K562 (cell line): ENCODE results near the gene MYBPH. TPM values are rescaled to one million over a fixed set of nuclear protein-coding genes. Genes with fewer than 3 reads are reported as not detected.
A peak's percentile ranks its signal among the peaks of the same experiment; 100 is the strongest.

Source experiments
- CREB1 ChIP-seq, 2 experiments: sonication (generic) in 1 of 2; formaldehyde crosslinking in 1 of 2; IDR thresholded peaks; 2 replicates each; pipeline versions ENCODE4 v1.6.1 to v1.8.0; 2012 to 2022; ENCODE audit warnings: inconsistent platforms in 1 of 2, mild to moderate bottlenecking in 1 of 2, missing genetic modification reagents in 1 of 2, moderate library complexity in 1 of 2
- DDX20 ChIP-seq: fragments of 450-650 bp; IDR thresholded peaks from 2 replicates; pipeline ENCODE4 v1.6.1; 2016; ENCODE audit warnings: missing genetic modification characterization, low read depth, mild to moderate bottlenecking, missing compliant biosample characterization, moderate library complexity
- ERF ChIP-seq: fragments of 450-650 bp; formaldehyde crosslinking; IDR thresholded peaks from 2 replicates; pipeline ENCODE4 v1.4.0; 2020; ENCODE audit warnings: mild to moderate bottlenecking, mixed read lengths
- FIP1L1 ChIP-seq: fragments of 200-400 bp; formaldehyde crosslinking; IDR thresholded peaks from 2 replicates; pipeline ENCODE4 v1.6.1; 2018; ENCODE audit warnings: mild to moderate bottlenecking, low read depth, low read length; ENCODE audit not compliant: poor library complexity, severe bottlenecking
- HCFC1 ChIP-seq: IDR thresholded peaks from 2 replicates; pipeline ENCODE4 v1.6.1; 2012; ENCODE audit warnings: low read depth, low read length, improper control_type of control experiment
- HNRNPLL ChIP-seq: fragments of 200-400 bp; formaldehyde crosslinking; IDR thresholded peaks from 2 replicates; pipeline ENCODE4 v1.6.1; 2017; ENCODE audit warnings: low read length, low read depth, mild to moderate bottlenecking; ENCODE audit not compliant: poor library complexity, severe bottlenecking
- MAFG ChIP-seq: fragments of 450-650 bp; conservative IDR thresholded peaks from 2 replicates; pipeline ENCODE4 v1.6.1; 2016; ENCODE audit warnings: missing genetic modification characterization, missing compliant biosample characterization
- NR4A1 ChIP-seq, 2 experiments: fragments of 250-450 bp in 1 of 2; fragments of 450-650 bp in 1 of 2; sonication (Bioruptor Pico) in 1 of 2; IDR thresholded peaks; 2 replicates each; pipeline versions ENCODE4 v1.4.0 to v1.6.1; 2016 to 2020; ENCODE audit warnings: mild to moderate bottlenecking in 2 of 2, missing compliant biosample characterization in 1 of 2, missing genetic modification characterization in 1 of 2, moderate library complexity in 1 of 2
- POLR2AphosphoS2 ChIP-seq: IDR thresholded peaks from 2 replicates; pipeline ENCODE4 v1.6.1; 2012; ENCODE audit warnings: low read length, improper control_type of control experiment
- POLR2H ChIP-seq: IDR thresholded peaks from 2 replicates; pipeline ENCODE4 v1.6.1; 2016; ENCODE audit warnings: missing genetic modification characterization, low read depth, mild to moderate bottlenecking, control low read depth, missing compliant biosample characterization, moderate library complexity
- PPARD ChIP-seq: fragments of 250-450 bp; sonication (Bioruptor Pico); IDR thresholded peaks from 2 replicates; pipeline ENCODE4 v1.8.0; 2022; ENCODE audit warnings: inconsistent platforms, mild to moderate bottlenecking, moderate library complexity
- PTTG1 ChIP-seq: fragments of 450-650 bp; IDR thresholded peaks from 2 replicates; pipeline ENCODE4 v1.6.1; 2016; ENCODE audit warnings: low read depth, mild to moderate bottlenecking, missing genetic modification characterization, missing compliant biosample characterization
- TARDBP ChIP-seq: fragments of 450-650 bp; IDR thresholded peaks from 2 replicates; pipeline ENCODE4 v1.6.1; 2016
- ZEB2 ChIP-seq: fragments of 450-650 bp; IDR thresholded peaks from 2 replicates; pipeline ENCODE4 v1.6.1; 2016
- ZNF23 ChIP-seq: fragments of 250-450 bp; sonication (Bioruptor Pico); IDR thresholded peaks from 2 replicates; pipeline ENCODE4 v1.4.0; 2020; ENCODE audit warnings: mild to moderate bottlenecking
- ZNF24 ChIP-seq: fragments of 450-650 bp; IDR thresholded peaks from 2 replicates; pipeline ENCODE4 v1.6.1; 2016
- ZNF253 ChIP-seq: fragments of 250-450 bp; sonication (Bioruptor Pico); conservative IDR thresholded peaks from 2 replicates; pipeline ENCODE4 v1.6.1; 2021; ENCODE audit warnings: mild to moderate bottlenecking
- ZNF778 ChIP-seq: fragments of 450-650 bp; formaldehyde crosslinking; IDR thresholded peaks from 2 replicates; pipeline ENCODE4 v1.4.0; 2020; ENCODE audit warnings: mild to moderate bottlenecking, moderate library complexity
- ZSCAN29 ChIP-seq: fragments of 450-650 bp; IDR thresholded peaks from 2 replicates; pipeline ENCODE4 v1.6.1; 2017
- polyA plus RNA-seq, 8 experiments: library from polyadenylated mRNA; depleted of rRNA in 4 of 8; stranded (reverse) in 5 of 8; unstranded in 3 of 8; fragments of >200 nt; fragmentation: Nextera tagmentation in 2 of 8; fragmentation: Illumina TruSeq in 1 of 8; extraction: Ambion mirVana in 2 of 8; extraction: Trizol in 1 of 8; gene quantifications; 2 replicates each; pipeline versions ENCODE4 v1.2.1 to v1.2.3, GENCODE V29; 2011 to 2014; ENCODE audit warnings: inconsistent platforms in 1 of 8, missing spikeins in 1 of 8
- total RNA-seq, 7 experiments: library from RNA; depleted of rRNA in 6 of 7; stranded (reverse); fragments of >200 nt in 6 of 7; fragmentation: Illumina TruSeq in 2 of 7; extraction: Trizol in 2 of 7; gene quantifications; 2 replicates each; pipeline versions ENCODE4 v1.2.1 to v1.2.3, GENCODE V29; 2011 to 2021; ENCODE audit warnings: low replicate concordance in 1 of 7
- TF ChIP-seq, protein P1 (sequence below): fragments of 250-450 bp; sonication (Bioruptor Pico); IDR thresholded peaks from 2 replicates; pipeline ENCODE4 v1.8.0; 2022; ENCODE audit warnings: inconsistent platforms
- TF ChIP-seq, protein P2 (sequence below): fragments of 200-800 bp; sonication (Bioruptor generic); IDR thresholded peaks from 2 replicates; pipeline ENCODE4 v1.6.1; 2017; ENCODE audit warnings: missing genetic modification characterization, missing compliant biosample characterization
- TF ChIP-seq, protein P3 (sequence below): IDR thresholded peaks from 2 replicates; pipeline ENCODE4 v1.6.1; 2011; ENCODE audit not compliant: insufficient read length; ENCODE audit errors: extremely low read depth
- TF ChIP-seq, protein P4 (sequence below): sonication (generic); formaldehyde crosslinking; IDR thresholded peaks from 2 replicates; pipeline ENCODE4 v1.8.1; 2023; ENCODE audit warnings: mild to moderate bottlenecking, missing genetic modification reagents

The MYBPH gene
- total and polyA plus RNA-seq, 9 of the 15 experiments (the other 6 are each of a cell fraction or from before 2014, with no cell fraction given) = 0.13 TPM; not detected in 8

DNA sequence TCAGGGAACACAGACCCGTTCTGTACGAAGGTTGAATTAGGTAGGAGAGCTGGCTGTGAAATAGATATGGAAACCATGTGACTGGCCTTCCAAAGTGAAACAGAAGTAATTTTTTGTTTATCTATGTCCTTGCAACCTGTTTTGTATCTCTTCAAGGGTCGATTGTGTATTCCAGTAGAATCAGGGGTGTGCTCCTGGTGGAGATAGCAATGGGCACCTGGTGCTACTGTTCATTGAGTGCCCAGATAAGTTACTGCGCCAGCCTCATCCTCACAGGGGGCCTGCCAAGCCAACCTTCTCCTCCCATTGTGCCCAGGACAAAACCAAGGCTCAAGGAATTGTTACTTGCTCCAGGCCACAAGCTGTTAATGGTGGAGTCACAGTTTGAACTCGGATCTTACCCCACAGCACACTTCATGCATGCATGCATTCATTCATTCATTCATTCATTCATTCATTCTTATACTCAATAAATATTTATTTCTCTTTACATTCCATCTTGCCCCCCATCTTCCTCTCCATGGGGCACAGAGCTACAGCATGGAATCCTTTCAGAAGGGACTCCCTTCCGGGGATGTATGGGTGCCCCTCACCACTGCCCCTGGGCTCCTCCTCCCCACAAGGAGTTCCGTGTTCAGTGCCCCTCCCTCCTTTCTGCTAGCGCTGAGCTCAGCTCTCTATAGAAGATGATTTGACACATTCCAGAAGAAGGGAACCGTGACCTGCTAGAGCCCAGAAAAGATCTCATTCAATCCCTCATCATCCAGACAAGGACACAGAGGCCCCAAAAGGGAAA, 24.1 kb downstream of the MYBPH start (continued):
- TF ChIP-seq, protein P1, sequence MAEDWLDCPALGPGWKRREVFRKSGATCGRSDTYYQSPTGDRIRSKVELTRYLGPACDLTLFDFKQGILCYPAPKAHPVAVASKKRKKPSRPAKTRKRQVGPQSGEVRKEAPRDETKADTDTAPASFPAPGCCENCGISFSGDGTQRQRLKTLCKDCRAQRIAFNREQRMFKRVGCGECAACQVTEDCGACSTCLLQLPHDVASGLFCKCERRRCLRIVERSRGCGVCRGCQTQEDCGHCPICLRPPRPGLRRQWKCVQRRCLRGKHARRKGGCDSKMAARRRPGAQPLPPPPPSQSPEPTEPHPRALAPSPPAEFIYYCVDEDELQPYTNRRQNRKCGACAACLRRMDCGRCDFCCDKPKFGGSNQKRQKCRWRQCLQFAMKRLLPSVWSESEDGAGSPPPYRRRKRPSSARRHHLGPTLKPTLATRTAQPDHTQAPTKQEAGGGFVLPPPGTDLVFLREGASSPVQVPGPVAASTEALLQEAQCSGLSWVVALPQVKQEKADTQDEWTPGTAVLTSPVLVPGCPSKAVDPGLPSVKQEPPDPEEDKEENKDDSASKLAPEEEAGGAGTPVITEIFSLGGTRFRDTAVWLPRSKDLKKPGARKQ (CRISPR knock-in tag) = no peak
- no peak for TF ChIP-seq ZSCAN29
- TF ChIP-seq ERF (CRISPR knock-in tag) = no peak
- TF ChIP-seq ZEB2 = no peak
- no peak for TF ChIP-seq PTTG1 (tag)
- TF ChIP-seq POLR2H (tag) = no peak
- no peak for TF ChIP-seq ZNF778 (CRISPR knock-in tag)
- no peak for TF ChIP-seq PPARD (CRISPR knock-in tag)
- TF ChIP-seq, protein P2, sequence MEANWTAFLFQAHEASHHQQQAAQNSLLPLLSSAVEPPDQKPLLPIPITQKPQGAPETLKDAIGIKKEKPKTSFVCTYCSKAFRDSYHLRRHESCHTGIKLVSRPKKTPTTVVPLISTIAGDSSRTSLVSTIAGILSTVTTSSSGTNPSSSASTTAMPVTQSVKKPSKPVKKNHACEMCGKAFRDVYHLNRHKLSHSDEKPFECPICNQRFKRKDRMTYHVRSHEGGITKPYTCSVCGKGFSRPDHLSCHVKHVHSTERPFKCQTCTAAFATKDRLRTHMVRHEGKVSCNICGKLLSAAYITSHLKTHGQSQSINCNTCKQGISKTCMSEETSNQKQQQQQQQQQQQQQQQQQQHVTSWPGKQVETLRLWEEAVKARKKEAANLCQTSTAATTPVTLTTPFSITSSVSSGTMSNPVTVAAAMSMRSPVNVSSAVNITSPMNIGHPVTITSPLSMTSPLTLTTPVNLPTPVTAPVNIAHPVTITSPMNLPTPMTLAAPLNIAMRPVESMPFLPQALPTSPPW (CRISPR knock-in tag) = no peak; the same call in 1 of the 2 replicates
- TF ChIP-seq, protein P3, sequence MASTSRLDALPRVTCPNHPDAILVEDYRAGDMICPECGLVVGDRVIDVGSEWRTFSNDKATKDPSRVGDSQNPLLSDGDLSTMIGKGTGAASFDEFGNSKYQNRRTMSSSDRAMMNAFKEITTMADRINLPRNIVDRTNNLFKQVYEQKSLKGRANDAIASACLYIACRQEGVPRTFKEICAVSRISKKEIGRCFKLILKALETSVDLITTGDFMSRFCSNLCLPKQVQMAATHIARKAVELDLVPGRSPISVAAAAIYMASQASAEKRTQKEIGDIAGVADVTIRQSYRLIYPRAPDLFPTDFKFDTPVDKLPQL = no peak
- no peak for TF ChIP-seq TARDBP
- no peak for TF ChIP-seq FIP1L1
- TF ChIP-seq HNRNPLL = no peak
- TF ChIP-seq ZNF253 (CRISPR knock-in tag) = no peak
- no peak for TF ChIP-seq POLR2AphosphoS2
- no peak for TF ChIP-seq ZNF23 (CRISPR knock-in tag)
- TF ChIP-seq DDX20 = no peak
- TF ChIP-seq HCFC1 = no peak
- peak; percentile 97 for TF ChIP-seq ZNF24
- peak; percentile 36; the same call in 1 of the 2 replicates for TF ChIP-seq MAFG (tag)
- TF ChIP-seq NR4A1 (CRISPR knock-in tag; IDR thresholded peaks at IDR 0.05) = no peak
- TF ChIP-seq NR4A1 (tag; IDR thresholded peaks at IDR 0.05) = 0 out of 2 replicates have a peak, but pooled peaks have one; percentile 61
- no peak for TF ChIP-seq CREB1 (IDR thresholded peaks at IDR 0.05)
- TF ChIP-seq CREB1 (CRISPR knock-in tag; IDR thresholded peaks at IDR 0.05) = no peak
- TF ChIP-seq, protein P4, sequence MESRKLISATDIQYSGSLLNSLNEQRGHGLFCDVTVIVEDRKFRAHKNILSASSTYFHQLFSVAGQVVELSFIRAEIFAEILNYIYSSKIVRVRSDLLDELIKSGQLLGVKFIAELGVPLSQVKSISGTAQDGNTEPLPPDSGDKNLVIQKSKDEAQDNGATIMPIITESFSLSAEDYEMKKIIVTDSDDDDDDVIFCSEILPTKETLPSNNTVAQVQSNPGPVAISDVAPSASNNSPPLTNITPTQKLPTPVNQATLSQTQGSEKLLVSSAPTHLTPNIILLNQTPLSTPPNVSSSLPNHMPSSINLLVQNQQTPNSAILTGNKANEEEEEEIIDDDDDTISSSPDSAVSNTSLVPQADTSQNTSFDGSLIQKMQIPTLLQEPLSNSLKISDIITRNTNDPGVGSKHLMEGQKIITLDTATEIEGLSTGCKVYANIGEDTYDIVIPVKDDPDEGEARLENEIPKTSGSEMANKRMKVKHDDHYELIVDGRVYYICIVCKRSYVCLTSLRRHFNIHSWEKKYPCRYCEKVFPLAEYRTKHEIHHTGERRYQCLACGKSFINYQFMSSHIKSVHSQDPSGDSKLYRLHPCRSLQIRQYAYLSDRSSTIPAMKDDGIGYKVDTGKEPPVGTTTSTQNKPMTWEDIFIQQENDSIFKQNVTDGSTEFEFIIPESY (CRISPR knock-in tag) = no peak
